HEK293 (cell line): ENCODE data around the gene REX1BD.

Source experiments
- EGR2 ChIP-seq: fragments of 450-650 bp; formaldehyde crosslinking; IDR thresholded peaks from 2 replicates; pipeline ENCODE4 v1.5.1; 2016; ENCODE audit warnings: low read depth, missing biosample characterization, missing genetic modification characterization
- GLI4 ChIP-seq: fragments of 450-650 bp; formaldehyde crosslinking; IDR thresholded peaks from 2 replicates; pipeline ENCODE4 v1.5.1; 2016; ENCODE audit warnings: missing biosample characterization, missing genetic modification characterization
- KLF7 ChIP-seq: fragments of 450-650 bp; formaldehyde crosslinking; IDR thresholded peaks from 2 replicates; pipeline ENCODE4 v1.5.1; 2016; ENCODE audit warnings: missing biosample characterization, missing genetic modification characterization, borderline replicate concordance
- PRDM1 ChIP-seq: fragments of 450-650 bp; formaldehyde crosslinking; IDR thresholded peaks from 2 replicates; pipeline ENCODE4; 2016; ENCODE audit warnings: missing biosample characterization, missing genetic modification characterization
- SETDB1 ChIP-seq: IDR thresholded peaks from one replicate; pipeline ENCODE4 v1.6.1; 2017; ENCODE audit warnings: mild to moderate bottlenecking, low read length, moderate library complexity, mixed read lengths; ENCODE audit not compliant: insufficient read length
- SP2 ChIP-seq: fragments of 450-650 bp; formaldehyde crosslinking; IDR thresholded peaks from 2 replicates; pipeline ENCODE4 v1.5.1; 2016; ENCODE audit warnings: missing biosample characterization, missing genetic modification characterization
- ZBTB11 ChIP-seq: fragments of 450-650 bp; formaldehyde crosslinking; conservative IDR thresholded peaks from 2 replicates; pipeline ENCODE4 v1.5.1; 2016; ENCODE audit warnings: low read depth, missing biosample characterization, missing genetic modification characterization
- ZBTB17 ChIP-seq: fragments of 450-650 bp; formaldehyde crosslinking; IDR thresholded peaks from 2 replicates; pipeline ENCODE4 v1.5.1; 2016; ENCODE audit warnings: missing biosample characterization, missing genetic modification characterization
- ZFHX2 ChIP-seq: fragments of 450-650 bp; formaldehyde crosslinking; conservative IDR thresholded peaks from 2 replicates; pipeline ENCODE4 v1.5.1; 2016; ENCODE audit warnings: missing biosample characterization, missing genetic modification characterization
- ZFP3 ChIP-seq: fragments of 450-650 bp; formaldehyde crosslinking; IDR thresholded peaks from 2 replicates; pipeline ENCODE4 v1.5.1; 2016; ENCODE audit warnings: low read depth, missing biosample characterization, missing genetic modification characterization
- ZNF121 ChIP-seq: fragments of 450-650 bp; formaldehyde crosslinking; IDR thresholded peaks from 2 replicates; pipeline ENCODE4 v1.5.1; 2016; ENCODE audit warnings: missing biosample characterization, missing genetic modification characterization
- ZNF155 ChIP-seq: fragments of 450-650 bp; formaldehyde crosslinking; IDR thresholded peaks from 2 replicates; pipeline ENCODE4 v1.5.1; 2016; ENCODE audit warnings: missing biosample characterization, missing genetic modification characterization
- ZNF202 ChIP-seq: fragments of 450-650 bp; formaldehyde crosslinking; IDR thresholded peaks from 2 replicates; pipeline ENCODE4 v1.5.1; 2016; ENCODE audit warnings: missing biosample characterization, missing genetic modification characterization, borderline replicate concordance
- ZNF311 ChIP-seq: fragments of 450-650 bp; formaldehyde crosslinking; IDR thresholded peaks from 2 replicates; pipeline ENCODE4 v1.5.1; 2017; ENCODE audit warnings: missing biosample characterization, missing genetic modification characterization, borderline replicate concordance
- ZNF37A ChIP-seq: fragments of 450-650 bp; IDR thresholded peaks from 2 replicates; pipeline ENCODE4 v1.5.1; 2018; ENCODE audit warnings: missing biosample characterization, missing genetic modification characterization
- ZNF404 ChIP-seq: fragments of 450-650 bp; formaldehyde crosslinking; IDR thresholded peaks from 2 replicates; pipeline ENCODE4 v1.5.1; 2017; ENCODE audit warnings: missing biosample characterization, missing genetic modification characterization
- ZNF423 ChIP-seq: fragments of 450-650 bp; formaldehyde crosslinking; IDR thresholded peaks from 2 replicates; pipeline ENCODE4 v1.5.1; 2016; ENCODE audit warnings: missing biosample characterization, missing genetic modification characterization
- ZNF518A ChIP-seq: fragments of 450-650 bp; formaldehyde crosslinking; conservative IDR thresholded peaks from 2 replicates; pipeline ENCODE4 v1.5.1; 2016; ENCODE audit warnings: low read depth, missing biosample characterization, missing genetic modification characterization
- ZNF530 ChIP-seq: fragments of 450-650 bp; formaldehyde crosslinking; IDR thresholded peaks from 2 replicates; pipeline ENCODE4 v1.5.1; 2016; ENCODE audit warnings: low read depth, missing biosample characterization, missing genetic modification characterization
- ZNF544 ChIP-seq: fragments of 450-650 bp; formaldehyde crosslinking; IDR thresholded peaks from 2 replicates; pipeline ENCODE4 v1.5.0; 2017; ENCODE audit warnings: missing biosample characterization, missing genetic modification characterization
- ZNF561 ChIP-seq: fragments of 450-650 bp; IDR thresholded peaks from 2 replicates; pipeline ENCODE4 v1.5.1; 2018; ENCODE audit warnings: missing biosample characterization, missing genetic modification characterization, borderline replicate concordance
- ZNF624 ChIP-seq: fragments of 450-650 bp; formaldehyde crosslinking; IDR thresholded peaks from 2 replicates; pipeline ENCODE4 v1.5.1; 2017; ENCODE audit warnings: missing biosample characterization, missing genetic modification characterization
- ZNF629 ChIP-seq: fragments of 450-650 bp; formaldehyde crosslinking; IDR thresholded peaks from 2 replicates; pipeline ENCODE4 v1.5.1; 2017; ENCODE audit warnings: missing biosample characterization, missing genetic modification characterization
- ZNF645 ChIP-seq: fragments of 450-650 bp; formaldehyde crosslinking; IDR thresholded peaks from 2 replicates; pipeline ENCODE4; 2016; ENCODE audit warnings: missing biosample characterization, missing genetic modification characterization
- ZNF791 ChIP-seq: fragments of 450-650 bp; formaldehyde crosslinking; IDR thresholded peaks from 2 replicates; pipeline ENCODE4 v1.5.1; 2016; ENCODE audit warnings: missing biosample characterization, missing genetic modification characterization
- ZNF792 ChIP-seq: fragments of 450-650 bp; formaldehyde crosslinking; IDR thresholded peaks from 2 replicates; pipeline ENCODE4 v1.5.1; 2016; ENCODE audit warnings: missing biosample characterization, missing genetic modification characterization
- ZNF843 ChIP-seq: fragments of 450-650 bp; formaldehyde crosslinking; IDR thresholded peaks from 2 replicates; pipeline ENCODE4 v1.5.1; 2016; ENCODE audit warnings: missing biosample characterization, missing genetic modification characterization

REX1BD gene

GRCh38 chr19:18611327-18612050, 22.9 kb downstream of the REX1BD start (continued):
- TF ChIP-seq ZBTB11 (tag by site-specific recombination): no peak
- TF ChIP-seq GLI4: no peak
- TF ChIP-seq ZNF561 (tag by site-specific recombination): no peak
- no peak for TF ChIP-seq ZNF792
- no peak for TF ChIP-seq ZNF404 (tag by site-specific recombination)
- peak; percentile 98 for TF ChIP-seq ZFHX2 (tag by site-specific recombination)
- TF ChIP-seq ZNF624 (tag by site-specific recombination): no peak
- no peak for TF ChIP-seq ZNF843 (tag by site-specific recombination)
- no peak for TF ChIP-seq ZNF791 (tag by site-specific recombination)
- TF ChIP-seq ZNF518A (tag by site-specific recombination): no peak
- TF ChIP-seq ZNF202 (tag by site-specific recombination): no peak
- TF ChIP-seq ZBTB17 (tag by site-specific recombination): no peak
- peak; percentile 47 for TF ChIP-seq SP2 (tag by site-specific recombination)
- TF ChIP-seq EGR2: peak; percentile 92
- no peak for TF ChIP-seq ZNF423
- TF ChIP-seq ZNF629: no peak
- no peak for TF ChIP-seq ZNF37A (tag by site-specific recombination)
- TF ChIP-seq ZNF311 (tag by site-specific recombination): no peak
- TF ChIP-seq ZNF544 (tag by site-specific recombination): no peak
- TF ChIP-seq KLF7 (tag by site-specific recombination): no peak; the same call in 1 of the 2 replicates
- no peak for TF ChIP-seq ZNF645 (tag by site-specific recombination)
- TF ChIP-seq SETDB1: no peak
- no peak for TF ChIP-seq ZNF121 (tag by site-specific recombination)
- no peak for TF ChIP-seq PRDM1 (tag by site-specific recombination)
- no peak for TF ChIP-seq ZFP3 (tag by site-specific recombination)
- no peak for TF ChIP-seq ZNF530
- no peak for TF ChIP-seq ZNF155 (tag by site-specific recombination)
